ENCODE results near the gene KCNK6.

The KCNK6 gene

GRCh38 chr19:38319421-38320258, at the start of gene KCNK6:
Gene KCNK6 (plus strand): TSS chr19:38319845. CDS start chr19:38319951, 106 bp downstream.
- DNase-seq = peak; percentile 35 to 40

- DNase-seq = peak; percentile 18 to 43
These were observed 49.0 kb upstream of the KCNK6 start for GRCh38 chr19:38270587-38271167.

DNA sequence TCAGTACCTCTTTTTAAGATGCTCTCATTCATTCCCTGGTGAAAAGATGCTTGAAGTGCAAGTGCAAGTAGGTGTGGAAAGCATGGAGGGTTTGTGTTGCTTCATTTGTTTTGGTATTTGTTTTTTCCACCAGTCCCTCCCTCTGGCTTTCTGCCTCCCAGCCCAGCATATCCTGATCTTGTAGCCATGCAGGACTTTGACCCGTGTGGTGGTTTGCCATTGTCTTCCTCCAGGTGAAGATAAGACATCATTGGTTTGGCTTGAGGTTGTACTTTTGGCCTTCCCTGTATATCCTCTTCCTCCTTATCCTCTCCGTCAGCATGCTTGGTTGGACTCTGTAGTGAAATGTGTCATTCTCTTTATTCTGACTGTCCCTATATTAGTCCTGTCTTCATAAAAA, 46.1 kb upstream of the KCNK6 start:
- no peak for DNase-seq

DNA sequence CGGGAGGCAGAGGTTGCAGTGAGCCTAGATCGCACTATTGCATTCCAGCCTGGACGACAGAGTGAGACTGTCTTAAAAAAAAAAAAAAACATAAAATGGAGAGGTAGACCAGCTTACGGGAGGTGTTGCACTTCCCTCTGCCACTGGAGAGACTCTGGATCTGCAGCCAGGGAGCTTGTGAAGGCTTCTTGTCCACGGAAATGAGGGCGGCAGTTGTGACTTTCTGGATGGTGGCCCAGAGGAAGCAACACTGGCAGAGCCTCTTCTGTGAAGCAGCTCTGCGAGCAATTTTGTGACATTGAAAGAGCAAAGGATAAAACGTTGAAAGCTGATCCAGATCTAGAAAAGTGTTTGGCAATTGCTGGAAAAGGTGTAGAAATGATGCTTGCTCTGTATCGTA, 44.9 kb upstream of the KCNK6 start:
- DNase-seq = no peak

DNA sequence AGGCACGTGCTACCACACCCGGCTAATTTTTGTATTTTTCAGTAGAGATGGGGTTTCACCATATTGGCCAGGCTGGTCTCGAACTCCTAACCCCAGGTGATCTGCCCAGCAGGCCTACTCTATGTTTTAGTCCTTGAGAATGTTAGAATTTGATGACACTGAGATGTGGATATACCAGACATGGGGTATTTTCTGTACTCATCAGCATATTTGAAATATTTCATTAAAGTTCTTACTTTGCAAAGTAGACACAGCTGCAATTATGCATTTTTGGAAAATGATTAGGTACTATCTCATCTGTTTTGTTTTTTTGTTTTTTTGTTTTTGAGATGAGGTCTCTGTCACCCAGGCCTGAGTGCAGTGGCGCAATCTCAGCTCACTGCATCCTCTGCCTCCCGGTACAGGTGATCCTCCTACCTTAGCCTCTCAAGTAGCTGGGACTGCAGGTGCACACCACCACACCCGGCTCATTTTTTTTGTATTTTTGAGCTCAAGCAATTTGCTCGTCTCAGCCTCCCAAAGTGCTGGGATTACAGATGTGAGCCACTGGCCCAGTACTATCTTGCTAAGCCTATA, 42.6 kb upstream of the KCNK6 start:
- DNase-seq = no peak

GRCh38 chr19:38277549-38277948, 42.1 kb upstream of the KCNK6 start:
- DNase-seq = no peak

- DNase-seq = no peak
These were observed 41.5 kb upstream of the KCNK6 start for GRCh38 chr19:38277969-38278680.

- no peak for DNase-seq
These were observed 40.9 kb upstream of the KCNK6 start for GRCh38 chr19:38278751-38279150.

DNA sequence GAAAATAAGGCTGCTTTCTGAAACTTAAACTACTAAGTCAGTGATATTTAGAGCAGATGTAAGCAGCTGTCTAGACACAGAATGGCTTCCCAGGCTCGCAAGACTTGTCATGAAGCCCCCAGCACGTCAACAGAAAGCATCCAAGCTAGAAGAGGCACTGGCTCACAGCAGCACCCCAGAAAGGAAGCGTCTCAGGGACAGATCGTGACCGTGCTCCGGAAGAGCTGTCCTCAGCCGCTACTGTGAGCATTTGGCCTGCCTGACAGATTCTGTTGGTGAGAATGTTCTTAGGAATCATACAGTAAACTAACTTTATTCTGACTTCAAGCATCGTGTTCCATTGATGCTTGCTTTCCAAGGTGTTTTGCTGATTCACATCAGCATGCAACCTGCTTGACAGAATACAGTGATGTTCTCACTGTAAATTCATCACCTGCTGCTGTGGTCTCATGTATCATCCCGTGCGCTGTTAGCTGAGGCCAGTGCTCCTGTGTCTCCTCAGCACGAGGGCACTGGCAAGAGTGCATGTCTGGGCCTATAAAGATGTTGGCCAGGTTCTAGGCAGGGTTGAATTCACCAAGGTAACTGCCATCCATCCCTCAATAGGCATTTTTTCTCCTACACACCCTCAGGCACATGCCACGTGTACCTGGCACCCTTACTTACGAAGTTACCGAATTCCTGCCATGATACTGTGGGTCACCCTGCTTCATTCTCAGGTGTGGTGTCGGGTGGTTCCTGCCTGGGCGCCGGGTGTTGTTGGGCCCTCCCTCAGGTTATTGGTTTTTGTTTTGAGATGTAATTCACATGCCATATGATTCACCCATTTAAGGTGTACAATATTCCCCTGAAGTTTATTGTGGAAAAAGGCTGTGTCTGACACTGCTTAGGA, 39.4 kb upstream of the KCNK6 start:
- DNase-seq = no peak

GRCh38 chr19:38281811-38282566, 37.7 kb upstream of the KCNK6 start:
- DNase-seq = no peak

GRCh38 chr19:38283271-38283670, 36.4 kb upstream of the KCNK6 start:
- peak; percentile 23 to 42 for DNase-seq

- DNase-seq = peak; percentile 58 to 66
These were observed 35.2 kb upstream of the KCNK6 start for GRCh38 chr19:38284422-38284821.

DNA sequence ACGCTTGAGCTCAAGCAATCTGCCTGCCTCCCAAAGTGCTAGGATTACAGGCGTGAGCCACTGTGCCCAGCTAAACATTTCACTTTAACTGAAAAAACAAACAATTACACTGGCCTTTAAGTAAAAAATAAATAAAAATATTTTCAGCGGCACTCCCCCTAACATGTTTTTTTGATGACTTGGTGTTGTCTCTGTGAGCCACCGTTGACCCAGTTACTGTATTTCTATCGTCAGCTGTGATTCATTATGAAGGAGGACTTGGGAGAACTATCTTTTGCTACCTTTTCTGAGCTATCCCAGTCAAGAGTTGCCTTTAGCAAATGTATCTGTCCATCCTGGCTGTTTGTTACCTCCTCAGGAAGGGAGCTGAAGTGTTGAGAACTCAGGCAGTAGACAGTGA, 34.1 kb upstream of the KCNK6 start:
- no peak for DNase-seq

DNA sequence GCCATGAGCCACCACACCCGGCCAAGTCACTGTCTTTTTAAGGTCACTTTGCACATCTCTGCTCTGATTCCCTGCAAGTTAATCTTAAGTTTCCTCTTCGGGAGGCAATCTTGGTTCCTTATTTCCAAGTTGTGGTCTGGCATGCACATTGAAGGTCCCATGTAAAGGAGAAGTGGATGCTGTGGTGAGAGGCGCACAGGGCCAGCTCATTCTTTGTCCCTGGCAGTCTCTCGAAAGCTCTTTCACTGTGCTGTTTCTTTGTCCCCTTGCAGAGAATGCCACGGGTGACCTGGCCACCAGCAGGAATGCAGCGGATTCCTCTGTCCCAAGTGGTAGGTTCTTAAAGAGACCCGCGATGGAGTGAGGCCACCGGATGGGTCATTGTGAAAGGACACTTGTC, 32.0 kb upstream of the KCNK6 start:
- DNase-seq = peak; percentile 80 to 82

DNA sequence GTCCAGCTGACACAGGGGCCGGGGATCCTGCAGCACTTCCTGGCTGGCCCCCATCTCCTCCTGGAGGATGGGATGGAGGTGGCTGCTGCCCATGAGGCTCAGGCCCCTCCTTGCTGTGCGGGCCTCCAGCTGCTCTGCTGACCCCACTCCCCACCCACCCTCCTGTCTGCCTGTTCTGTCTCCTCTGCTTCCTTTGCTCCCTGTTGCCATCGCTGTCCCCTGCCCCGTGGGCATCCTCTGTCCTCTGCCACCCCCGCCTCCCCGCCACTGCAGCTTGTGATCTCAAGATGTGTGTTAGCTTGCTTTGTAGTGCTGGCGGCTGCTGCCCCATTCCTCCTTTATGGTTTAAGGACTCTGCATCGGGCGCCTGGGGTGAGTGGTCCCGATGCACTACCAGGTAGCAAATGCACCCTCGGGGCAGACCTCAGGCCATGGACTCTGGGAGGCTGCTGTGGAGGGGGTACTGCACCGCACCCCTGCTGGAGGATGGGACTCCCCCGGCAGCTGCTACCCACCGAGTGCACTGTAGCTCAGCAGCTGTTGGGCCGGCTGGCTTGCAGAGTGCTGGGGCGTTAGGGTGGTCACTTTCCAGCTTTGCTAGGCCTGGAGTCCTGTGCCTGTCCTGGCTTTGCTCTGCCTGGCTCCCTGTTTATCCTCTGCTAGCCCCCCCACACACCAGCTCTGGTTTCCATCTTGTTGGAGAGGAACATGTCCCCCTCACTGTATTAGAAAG, 31.4 kb upstream of the KCNK6 start:
- DNase-seq = no peak

GRCh38 chr19:38289955-38290354, 29.7 kb upstream of the KCNK6 start:
- DNase-seq = peak in 1 of 2 donors; percentile 48

DNA sequence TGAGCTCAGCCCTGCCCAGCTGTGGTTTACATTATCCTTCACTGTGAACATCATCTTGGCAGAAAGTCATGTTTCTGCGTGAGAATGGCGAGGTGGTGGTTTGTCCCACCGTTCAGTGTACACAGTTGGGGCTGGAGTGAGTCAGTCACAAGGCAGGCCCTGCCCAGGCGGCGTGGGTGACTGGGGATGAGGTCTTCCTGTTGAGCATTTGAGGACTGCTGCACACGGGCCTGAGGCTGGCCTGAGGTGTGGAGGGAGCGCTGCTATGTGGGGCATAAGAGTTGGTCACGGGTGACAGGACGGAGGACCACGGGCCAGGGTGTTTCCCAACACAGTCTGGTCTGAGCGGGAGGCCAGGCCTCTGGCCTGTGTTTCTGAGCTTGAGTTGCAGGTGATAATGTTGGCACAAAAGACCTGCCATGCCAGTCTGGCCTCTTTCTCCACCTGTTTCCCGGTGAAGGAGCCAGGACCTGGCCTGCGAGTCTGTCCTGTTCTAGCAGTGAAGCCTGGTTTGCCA, 29.0 kb upstream of the KCNK6 start:
- no peak for DNase-seq

DNA sequence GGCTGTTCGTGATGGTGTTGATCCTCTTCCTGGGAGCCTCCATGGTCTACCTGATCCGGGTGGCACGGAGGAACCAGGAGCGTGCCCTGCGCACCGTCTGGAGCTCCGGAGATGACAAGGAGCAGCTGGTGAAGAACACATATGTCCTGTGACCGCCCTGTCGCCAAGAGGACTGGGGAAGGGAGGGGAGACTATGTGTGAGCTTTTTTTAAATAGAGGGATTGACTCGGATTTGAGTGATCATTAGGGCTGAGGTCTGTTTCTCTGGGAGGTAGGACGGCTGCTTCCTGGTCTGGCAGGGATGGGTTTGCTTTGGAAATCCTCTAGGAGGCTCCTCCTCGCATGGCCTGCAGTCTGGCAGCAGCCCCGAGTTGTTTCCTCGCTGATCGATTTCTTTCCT, 27.8 kb upstream of the KCNK6 start:
- DNase-seq = no peak

DNA sequence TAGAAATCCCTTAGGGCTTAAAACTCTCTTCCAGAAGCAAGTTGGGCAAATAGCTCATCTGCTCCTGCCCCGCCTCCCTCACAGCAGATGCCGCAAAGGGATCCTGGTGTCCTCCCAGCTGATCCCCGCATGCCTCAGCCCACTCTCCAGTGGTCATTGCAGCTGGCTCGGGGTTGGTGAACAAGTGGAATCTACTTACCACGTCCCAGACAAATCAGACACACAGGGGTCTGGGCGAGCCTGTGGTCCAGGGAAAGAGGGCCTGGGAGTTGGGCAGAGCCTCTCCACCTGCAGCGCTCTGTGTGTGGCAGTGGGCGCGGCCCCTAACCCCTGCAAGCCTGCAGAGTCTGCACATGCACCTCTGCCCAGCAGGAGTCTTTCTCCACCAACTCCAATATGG, 26.4 kb upstream of the KCNK6 start:
- no peak for DNase-seq

DNA sequence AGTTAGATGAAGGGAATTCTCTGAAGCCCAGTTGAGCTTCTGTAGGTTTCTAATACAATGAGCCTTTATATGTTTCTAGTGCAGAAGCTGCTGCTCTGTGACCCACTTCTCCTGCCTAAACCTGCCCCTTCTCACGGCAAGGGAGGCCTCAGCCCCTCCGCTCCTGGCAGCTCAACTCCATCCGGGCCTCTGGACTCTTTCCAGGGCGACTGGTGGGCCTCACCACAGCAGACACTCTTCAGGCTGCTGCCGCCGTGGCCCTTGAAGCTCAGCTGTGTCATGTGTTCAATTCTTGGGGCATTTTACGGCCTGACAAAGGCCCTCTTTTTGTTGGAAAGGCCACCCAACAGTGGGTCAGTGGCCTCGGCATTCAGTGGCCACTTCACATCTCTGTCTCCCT, 25.6 kb upstream of the KCNK6 start:
- no peak for DNase-seq

All from inflammatory macrophage treated with lipopolysaccharide for 1 hour (primary cell).